Stomach (tissue), 9 donors: Measurements from ENCODE around the gene DAND5. TPM values are rescaled to one million over a fixed set of nuclear protein-coding genes. Genes with fewer than 3 reads are reported as not detected.

Experiments used
- DNase-seq, 2 donors: peaks; one replicate each; pipeline versions ENCODE4 v3.0.0 to v3.0.0-alpha.2; 2013 to 2019
- H3K27ac ChIP-seq, 5 donors: fragments of 200-600 bp in 4 of 5; sonication (generic) in 4 of 5; one replicate each; pipeline ENCODE4 v1.5.1; 2013 to 2019; ENCODE audit warnings: mild to moderate bottlenecking in 1 of 5, moderate library complexity in 1 of 5
- H3K27me3 ChIP-seq, 3 donors: fragments of 200-600 bp; sonication (generic); one replicate each; pipeline ENCODE4 v1.5.1; 2017 to 2019; ENCODE audit warnings: mixed run types in 1 of 3
- H3K36me3 ChIP-seq, 4 donors: fragments of 200-600 bp; sonication (generic); 1 replicate in 3 of 4; 2 replicates in 1 of 4; pipeline ENCODE4 v1.5.1; 2016 to 2019
- H3K4me1 ChIP-seq, 4 donors: fragments of 200-600 bp; sonication (generic); one replicate each; pipeline ENCODE4 v1.5.1; 2016 to 2019
- H3K4me3 ChIP-seq, 4 donors: fragments of 200-600 bp; sonication (generic) in 3 of 4; one replicate each; pipeline ENCODE4 v1.5.1; 2016 to 2019; ENCODE audit warnings: mild to moderate bottlenecking in 1 of 4
- H3K9me3 ChIP-seq, 4 donors: fragments of 200-600 bp; sonication (generic); one replicate each; pipeline ENCODE4 v1.5.1; 2016 to 2019
- EP300 ChIP-seq: sonication (generic); formaldehyde crosslinking; IDR thresholded peaks from one replicate; pipeline ENCODE4 v1.6.1; 2017; ENCODE audit warnings: antibody characterized with exemption
- POLR2A ChIP-seq, 4 donors: fragments of 450-650 bp; IDR thresholded peaks; one replicate each; pipeline ENCODE4 v1.6.1; 2016; ENCODE audit warnings: antibody characterized with exemption in 4 of 4, control low read depth in 2 of 4, mild to moderate bottlenecking in 1 of 4, moderate library complexity in 1 of 4
- POLR2AphosphoS5 ChIP-seq, 3 donors: sonication (generic); formaldehyde crosslinking; IDR thresholded peaks; one replicate each; pipeline ENCODE4 v1.6.1; 2016; ENCODE audit warnings: antibody characterized with exemption in 3 of 3
- WGBS, 5 donors: extraction: QIAGEN DNeasy Blood & Tissue Kit in 3 of 5; methylation state at CpG; one replicate each; pipeline versions ENCODE4 v1.1.5 to v1.1.7; 2013 to 2018; 5-methylcytosine and 5-hydroxymethylcytosine counted together
- intact Hi-C: fragments of 100-400 bp; cut with DNase I; formaldehyde crosslinking; loops from one replicate; pipeline ENCODE4 v1.15.1; 2023; ENCODE audit warnings: low total_unique reads
- polyA plus RNA-seq, 3 donors: library from polyadenylated mRNA; stranded (reverse); fragments of 200-250 nt; gene quantifications; one replicate each; pipeline ENCODE4 v1.2.3, GENCODE V29; 2013
- total RNA-seq, 5 donors: library from RNA; depleted of rRNA; stranded (reverse); fragments of >200 nt; gene quantifications; one replicate each; pipeline versions ENCODE4 v1.1.0 to v1.2.3, GENCODE V29; 2014 to 2016
- TF ChIP-seq, protein P1 (sequence below), 7 experiments: fragments of 450-650 bp in 4 of 7; fragments of 200-600 bp in 3 of 7; sonication (generic) in 3 of 7; IDR thresholded peaks; one replicate each; pipeline ENCODE4 v1.5.1; 2016 to 2019; ENCODE audit warnings: antibody characterized with exemption in 7 of 7, control low read depth in 2 of 7, mild to moderate bottlenecking in 1 of 7
- donor health status: healthy with polysubstance abuse.
- donor health status: Bipolar disorder and iron deficiency.
- donor health status: healthy.

DAND5 gene
- total and polyA plus RNA-seq, 8 donors, result 0.12 to 0.58 (median 0.13) TPM; not detected in 5

DNA sequence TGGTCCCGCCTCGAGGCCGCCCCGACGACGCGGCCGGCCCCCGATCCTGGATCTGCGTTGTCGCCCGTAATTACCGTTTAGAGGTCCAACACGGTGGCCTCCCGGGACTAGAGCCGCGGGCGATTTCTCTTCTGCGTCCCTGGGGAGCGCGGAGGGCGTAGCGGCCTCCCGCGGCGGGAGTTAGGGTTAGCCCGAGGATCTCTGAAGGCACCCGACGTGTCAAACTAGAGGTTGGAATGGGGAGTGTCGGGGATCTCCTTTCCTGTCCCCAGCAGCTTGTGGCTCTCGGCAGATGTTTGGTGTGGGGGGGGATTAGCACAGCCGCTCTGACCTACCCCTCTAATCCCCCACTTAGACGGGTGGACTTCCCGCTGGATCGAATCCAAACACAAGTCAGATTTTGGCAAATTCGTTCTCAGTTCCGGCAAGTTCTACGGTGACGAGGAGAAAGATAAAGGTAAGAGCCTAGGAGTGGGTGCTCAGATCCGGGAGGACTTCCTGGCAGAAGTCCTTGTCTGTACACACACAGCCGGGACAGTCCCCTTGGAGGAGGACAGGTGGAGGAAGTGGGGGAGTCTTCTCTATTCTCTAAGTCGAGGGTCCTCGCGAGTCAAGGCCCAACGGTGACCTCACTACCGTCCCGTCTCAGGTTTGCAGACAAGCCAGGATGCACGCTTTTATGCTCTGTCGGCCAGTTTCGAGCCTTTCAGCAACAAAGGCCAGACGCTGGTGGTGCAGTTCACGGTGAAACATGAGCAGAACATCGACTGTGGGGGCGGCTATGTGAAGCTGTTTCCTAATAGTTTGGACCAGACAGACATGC is 30.4 kb upstream of the DAND5 start:
- H3K27ac ChIP-seq, result peak overlapping the region; percentile 87 to 96 (median 94)
- H3K36me3 ChIP-seq, result peaks cover 43 to 47% (median 45%) of the 10 kb centered on the region in 4 donors
- peaks cover 30 to 70% (median 61%) of the 10 kb centered on the region in 4 donors for H3K4me1 ChIP-seq
- TF ChIP-seq POLR2AphosphoS5 (IDR thresholded peaks at IDR 0.05) (no peak), EP300 (no peak), POLR2A (IDR thresholded peaks at IDR 0.05) (no peak)
- TF ChIP-seq, protein P1, sequence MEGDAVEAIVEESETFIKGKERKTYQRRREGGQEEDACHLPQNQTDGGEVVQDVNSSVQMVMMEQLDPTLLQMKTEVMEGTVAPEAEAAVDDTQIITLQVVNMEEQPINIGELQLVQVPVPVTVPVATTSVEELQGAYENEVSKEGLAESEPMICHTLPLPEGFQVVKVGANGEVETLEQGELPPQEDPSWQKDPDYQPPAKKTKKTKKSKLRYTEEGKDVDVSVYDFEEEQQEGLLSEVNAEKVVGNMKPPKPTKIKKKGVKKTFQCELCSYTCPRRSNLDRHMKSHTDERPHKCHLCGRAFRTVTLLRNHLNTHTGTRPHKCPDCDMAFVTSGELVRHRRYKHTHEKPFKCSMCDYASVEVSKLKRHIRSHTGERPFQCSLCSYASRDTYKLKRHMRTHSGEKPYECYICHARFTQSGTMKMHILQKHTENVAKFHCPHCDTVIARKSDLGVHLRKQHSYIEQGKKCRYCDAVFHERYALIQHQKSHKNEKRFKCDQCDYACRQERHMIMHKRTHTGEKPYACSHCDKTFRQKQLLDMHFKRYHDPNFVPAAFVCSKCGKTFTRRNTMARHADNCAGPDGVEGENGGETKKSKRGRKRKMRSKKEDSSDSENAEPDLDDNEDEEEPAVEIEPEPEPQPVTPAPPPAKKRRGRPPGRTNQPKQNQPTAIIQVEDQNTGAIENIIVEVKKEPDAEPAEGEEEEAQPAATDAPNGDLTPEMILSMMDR (IDR thresholded peaks at IDR 0.05), result peak in 3 of 7 experiments; percentile 8 to 20 (median 9)
- H3K9me3 ChIP-seq, result no peaks in the 10 kb centered on the region
- intact Hi-C loops, result loop anchor here (10.0 kb wide), 1 partner anchor 54 kb away; the partner anchor contains the start of genes DNASE2 and KLF1
- no peaks in the 10 kb centered on the region for H3K27me3 ChIP-seq
- peak overlapping the region; percentile 89 to 100 (median 98) for H3K4me3 ChIP-seq
- DNase-seq, result peak in 1 of 2 donors; percentile 68
- WGBS, 5 donors, result 0 to 1% (median 0%) methylated on average over 27 to 54 of the region's 54 CpGs

DNA sequence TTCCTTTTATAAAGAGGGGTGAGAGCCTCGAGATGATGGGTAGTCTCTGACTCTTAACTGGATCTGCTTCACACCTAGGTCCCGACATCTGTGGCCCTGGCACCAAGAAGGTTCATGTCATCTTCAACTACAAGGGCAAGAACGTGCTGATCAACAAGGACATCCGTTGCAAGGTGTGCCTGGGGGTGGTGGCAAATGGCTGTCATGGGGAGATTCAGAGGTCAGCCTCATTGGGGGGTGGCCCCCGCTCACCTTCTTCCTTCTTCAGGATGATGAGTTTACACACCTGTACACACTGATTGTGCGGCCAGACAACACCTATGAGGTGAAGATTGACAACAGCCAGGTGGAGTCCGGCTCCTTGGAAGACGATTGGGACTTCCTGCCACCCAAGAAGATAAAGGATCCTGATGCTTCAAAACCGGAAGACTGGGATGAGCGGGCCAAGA is 29.4 kb upstream of the DAND5 start:
- intact Hi-C loops, result loop anchor here (10.0 kb wide), 1 partner anchor 55 kb away; the partner anchor contains the start of genes DNASE2 and KLF1
- 20 to 38% (median 35%) methylated on average over 8 to 10 of the region's 10 CpGs for WGBS, 5 donors
- Histone ChIP-seq H3K9me3 (no peaks in the 10 kb centered on the region), H3K4me3 (peak overlapping the region; percentile 89 to 100 (median 98)), H3K36me3 (peaks cover 53 to 57% (median 55%) of the 10 kb centered on the region in 4 donors), H3K27me3 (no peaks in the 10 kb centered on the region), H3K4me1 (peaks cover 30 to 76% (median 68%) of the 10 kb centered on the region in 4 donors), H3K27ac (peak overlapping the region in 4 of 5 donors; percentile 93 to 96 (median 95))
- TF ChIP-seq POLR2A (IDR thresholded peaks at IDR 0.05), result no peak
- no peak for TF ChIP-seq POLR2AphosphoS5 (IDR thresholded peaks at IDR 0.05)
- TF ChIP-seq, protein P1 (IDR thresholded peaks at IDR 0.05), result no peak
- no peak for TF ChIP-seq EP300
- DNase-seq, result no peak

DNA sequence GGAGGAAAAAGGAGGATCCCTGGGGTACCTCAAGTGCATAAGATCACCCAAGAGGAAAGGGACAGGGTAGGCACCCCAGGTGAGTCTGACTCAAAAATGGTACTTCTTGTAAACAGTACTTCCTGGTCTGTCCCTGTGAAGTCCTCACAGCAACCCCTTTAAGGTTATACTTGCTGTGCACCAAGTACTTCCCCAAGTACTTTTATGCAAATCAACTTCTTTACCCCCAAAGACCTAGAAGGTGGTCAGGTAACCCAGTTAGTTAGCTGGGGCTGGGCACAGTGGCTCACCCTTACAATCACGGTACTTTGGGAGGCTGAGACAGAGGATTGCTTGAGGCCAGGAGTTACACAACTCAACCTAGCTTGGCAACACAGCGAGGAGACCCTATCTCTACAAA is 28.5 kb upstream of the DAND5 start:
- Histone ChIP-seq H3K36me3 (peaks cover 54 to 57% (median 56%) of the 10 kb centered on the region in 4 donors), H3K4me1 (peaks cover 30 to 80% (median 72%) of the 10 kb centered on the region in 4 donors), H3K4me3 (peak overlapping the region; percentile 1 to 98 (median 93)), H3K27me3 (no peaks in the 10 kb centered on the region), H3K9me3 (no peaks in the 10 kb centered on the region), H3K27ac (peak overlapping the region in 4 of 5 donors; percentile 93 to 96 (median 95))
- DNase-seq, result no peak
- TF ChIP-seq POLR2A (IDR thresholded peaks at IDR 0.05) (no peak), POLR2AphosphoS5 (IDR thresholded peaks at IDR 0.05) (no peak)
- TF ChIP-seq, protein P1 (IDR thresholded peaks at IDR 0.05), result no peak
- intact Hi-C loops, result no loop called here
- WGBS, 5 donors, result 36 to 70% (median 58%) methylated on average over 2 of the region's 2 CpGs

DNA sequence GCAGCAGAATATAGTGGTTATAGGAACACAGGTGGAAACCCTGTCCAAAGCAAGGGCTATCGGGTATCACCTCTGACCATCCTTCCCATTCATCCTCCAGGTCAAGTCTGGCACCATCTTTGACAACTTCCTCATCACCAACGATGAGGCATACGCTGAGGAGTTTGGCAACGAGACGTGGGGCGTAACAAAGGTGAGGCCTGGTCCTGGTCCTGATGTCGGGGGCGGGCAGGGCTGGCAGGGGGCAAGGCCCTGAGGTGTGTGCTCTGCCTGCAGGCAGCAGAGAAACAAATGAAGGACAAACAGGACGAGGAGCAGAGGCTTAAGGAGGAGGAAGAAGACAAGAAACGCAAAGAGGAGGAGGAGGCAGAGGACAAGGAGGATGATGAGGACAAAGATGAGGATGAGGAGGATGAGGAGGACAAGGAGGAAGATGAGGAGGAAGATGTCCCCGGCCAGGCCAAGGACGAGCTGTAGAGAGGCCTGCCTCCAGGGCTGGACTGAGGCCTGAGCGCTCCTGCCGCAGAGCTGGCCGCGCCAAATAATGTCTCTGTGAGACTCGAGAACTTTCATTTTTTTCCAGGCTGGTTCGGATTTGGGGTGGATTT is 25.8 kb upstream of the DAND5 start:
- H3K36me3 ChIP-seq, result peaks cover 66 to 69% (median 67%) of the 10 kb centered on the region in 4 donors
- TF ChIP-seq, protein P1 (IDR thresholded peaks at IDR 0.05), result no peak
- TF ChIP-seq EP300, result no peak
- TF ChIP-seq POLR2A (IDR thresholded peaks at IDR 0.05), result no peak
- no peak for TF ChIP-seq POLR2AphosphoS5 (IDR thresholded peaks at IDR 0.05)
- H3K27me3 ChIP-seq, result no peaks in the 10 kb centered on the region
- H3K27ac ChIP-seq, result peak overlapping the region in 3 of 5 donors; percentile 46 to 99 (median 96)
- peaks cover 43 to 89% (median 84%) of the 10 kb centered on the region in 4 donors for H3K4me1 ChIP-seq
- intact Hi-C loops, result no loop called here
- no peaks in the 10 kb centered on the region for H3K9me3 ChIP-seq
- no peak for DNase-seq
- 65 to 79% (median 66%) methylated on average over 18 of the region's 18 CpGs for WGBS, 5 donors
- peak overlapping the region in 1 of 4 donors; percentile 34 for H3K4me3 ChIP-seq
